Measurements from ENCODE around the gene GSTO1. TPM values are rescaled to one million over a fixed set of nuclear protein-coding genes. Genes with fewer than 3 reads are reported as not detected.

GSTO1 gene
- total RNA-seq, 3 donors from 2014 or later (not counting 1 experiment from before 2014, with no cell fraction given): 27.8 to 38.0 (median 31.5) TPM

DNA sequence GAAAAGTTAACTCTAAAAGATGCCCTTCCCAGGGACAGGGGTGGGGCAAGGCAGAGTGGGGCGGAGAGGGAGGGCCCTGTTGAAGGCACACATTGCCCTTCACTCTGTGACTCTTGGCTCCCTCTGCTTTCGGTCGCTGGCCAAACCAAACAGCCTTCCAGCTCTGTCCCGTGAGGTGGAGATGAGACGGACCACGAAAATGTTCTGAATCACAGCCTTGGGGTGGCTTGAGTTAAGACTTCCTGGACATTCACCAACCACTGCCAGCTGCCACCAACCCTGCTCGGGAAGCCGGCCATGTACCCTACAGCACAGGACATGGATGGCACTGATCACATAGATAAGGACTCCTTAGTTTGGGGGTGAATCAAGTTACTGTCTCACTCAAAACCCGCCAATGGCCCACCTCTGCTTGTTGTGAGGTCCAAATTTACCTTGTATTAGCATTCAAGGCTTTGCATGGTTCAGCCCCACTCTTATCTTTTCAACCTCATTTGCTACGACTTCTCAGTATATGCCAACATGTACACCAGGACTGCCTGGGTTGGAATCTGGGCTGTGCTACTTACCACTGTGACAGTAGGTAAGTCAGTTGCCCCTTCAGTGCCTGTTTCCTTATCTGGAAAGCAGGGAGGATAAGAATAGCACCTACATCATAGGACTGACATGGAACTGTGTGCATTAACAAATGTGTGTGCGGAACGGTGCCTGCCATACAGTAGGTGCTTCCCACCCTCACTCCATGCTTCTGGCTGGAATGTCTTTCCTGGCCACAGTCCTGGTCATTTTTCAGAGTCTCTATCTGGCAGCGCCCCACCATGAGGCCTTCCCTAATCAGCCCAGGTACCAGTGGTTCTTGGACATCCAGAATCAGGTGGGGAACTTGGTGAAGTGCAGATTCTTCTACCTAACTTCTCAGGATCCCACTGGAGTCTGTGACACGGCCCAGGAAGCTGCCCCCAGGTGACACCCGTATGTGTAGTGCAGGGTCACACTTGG, 55.6 kb downstream of the GSTO1 start:
- Histone ChIP-seq H3K27ac (ENCODE audit: low read length) (no peak overlapping the region), H3K4me1 (ENCODE audit: control insufficient read depth, insufficient read depth, low read length) (peaks cover 58% of the 10 kb centered on the region), H3K4me3 (ENCODE audit: low read length) (no peak overlapping the region), H3K36me3 (ENCODE audit: control insufficient read depth, insufficient read depth, low read length) (peaks cover 50% of the 10 kb centered on the region), H3K9me3 (ENCODE audit: control insufficient read depth, insufficient read depth, low read length) (no peaks in the 10 kb centered on the region), H3K27me3 (ENCODE audit: control insufficient read depth, insufficient read depth, low read length) (no peaks in the 10 kb centered on the region)
- Mint-ChIP-seq H3K27ac (peak overlapping the region; percentile 86 to 90), H3K36me3 (no peaks in the 10 kb centered on the region), H3K4me3 (no peak overlapping the region), H3K4me1 (peaks cover 68 to 70% of the 10 kb centered on the region in 2 donors), H3K9me3 (no peaks in the 10 kb centered on the region), H3K27me3 (ENCODE audit: low read depth in 2 of 2) (no peaks in the 10 kb centered on the region)
- ATAC-seq: no peak
- intact Hi-C loops (cut with micrococcal nuclease): loop anchor here (2.0 kb wide), 1 partner anchor 13 kb away; no protein-coding TSS in a partner anchor
- TF ChIP-seq, protein P1, sequence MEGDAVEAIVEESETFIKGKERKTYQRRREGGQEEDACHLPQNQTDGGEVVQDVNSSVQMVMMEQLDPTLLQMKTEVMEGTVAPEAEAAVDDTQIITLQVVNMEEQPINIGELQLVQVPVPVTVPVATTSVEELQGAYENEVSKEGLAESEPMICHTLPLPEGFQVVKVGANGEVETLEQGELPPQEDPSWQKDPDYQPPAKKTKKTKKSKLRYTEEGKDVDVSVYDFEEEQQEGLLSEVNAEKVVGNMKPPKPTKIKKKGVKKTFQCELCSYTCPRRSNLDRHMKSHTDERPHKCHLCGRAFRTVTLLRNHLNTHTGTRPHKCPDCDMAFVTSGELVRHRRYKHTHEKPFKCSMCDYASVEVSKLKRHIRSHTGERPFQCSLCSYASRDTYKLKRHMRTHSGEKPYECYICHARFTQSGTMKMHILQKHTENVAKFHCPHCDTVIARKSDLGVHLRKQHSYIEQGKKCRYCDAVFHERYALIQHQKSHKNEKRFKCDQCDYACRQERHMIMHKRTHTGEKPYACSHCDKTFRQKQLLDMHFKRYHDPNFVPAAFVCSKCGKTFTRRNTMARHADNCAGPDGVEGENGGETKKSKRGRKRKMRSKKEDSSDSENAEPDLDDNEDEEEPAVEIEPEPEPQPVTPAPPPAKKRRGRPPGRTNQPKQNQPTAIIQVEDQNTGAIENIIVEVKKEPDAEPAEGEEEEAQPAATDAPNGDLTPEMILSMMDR (IDR thresholded peaks at IDR 0.05): no peak
- WGBS (ENCODE audit: insufficient coverage): 94% methylated on average over 15 of the region's 15 CpGs
- peak in 1 of 2 donors; percentile 14 for DNase-seq

DNA sequence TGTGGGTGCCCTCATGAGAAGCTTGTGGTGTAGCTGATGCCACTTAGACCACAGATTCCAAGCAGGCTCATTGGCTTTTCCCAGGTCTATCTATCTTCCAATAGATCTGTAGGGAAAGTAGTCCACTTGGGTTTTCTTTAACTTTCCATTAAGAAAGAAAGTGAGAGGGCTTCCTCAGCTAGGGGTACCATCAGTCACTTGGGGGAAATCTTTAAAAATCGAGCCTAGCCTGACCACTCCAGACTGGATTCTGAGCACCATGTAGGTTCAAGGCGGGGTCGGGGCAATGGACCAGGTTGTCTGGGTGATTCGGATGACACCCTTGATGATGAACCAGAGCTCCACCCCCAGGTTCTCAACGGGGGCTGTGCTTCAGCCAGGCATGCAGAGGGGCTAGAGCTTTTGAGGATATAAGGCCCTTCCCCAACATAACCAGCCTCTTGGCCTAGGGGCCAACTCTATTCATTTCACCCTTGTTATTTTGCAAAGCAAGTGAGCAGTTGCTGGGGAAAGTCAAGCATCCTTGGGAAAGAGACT, 56.6 kb downstream of the GSTO1 start:
- Mint-ChIP-seq H3K27me3 (ENCODE audit: low read depth in 2 of 2) (no peaks in the 10 kb centered on the region), H3K4me1 (peaks cover 59 to 67% of the 10 kb centered on the region in 2 donors), H3K9me3 (no peaks in the 10 kb centered on the region), H3K4me3 (no peak overlapping the region), H3K27ac (peak overlapping the region; percentile 86 to 90), H3K36me3 (no peaks in the 10 kb centered on the region)
- Histone ChIP-seq H3K27me3 (ENCODE audit: control insufficient read depth, insufficient read depth, low read length) (no peaks in the 10 kb centered on the region), H3K4me1 (ENCODE audit: control insufficient read depth, insufficient read depth, low read length) (peaks cover 48% of the 10 kb centered on the region), H3K36me3 (ENCODE audit: control insufficient read depth, insufficient read depth, low read length) (peaks cover 58% of the 10 kb centered on the region), H3K27ac (ENCODE audit: low read length) (no peak overlapping the region), H3K9me3 (ENCODE audit: control insufficient read depth, insufficient read depth, low read length) (no peaks in the 10 kb centered on the region), H3K4me3 (ENCODE audit: low read length) (no peak overlapping the region)
- intact Hi-C loops (cut with micrococcal nuclease): no loop called here
- DNase-seq (no peak), ATAC-seq (no peak)
- TF ChIP-seq, protein P1 (IDR thresholded peaks at IDR 0.05): no peak
- WGBS (ENCODE audit: insufficient coverage): 91% methylated on average over 5 of the region's 5 CpGs

DNA sequence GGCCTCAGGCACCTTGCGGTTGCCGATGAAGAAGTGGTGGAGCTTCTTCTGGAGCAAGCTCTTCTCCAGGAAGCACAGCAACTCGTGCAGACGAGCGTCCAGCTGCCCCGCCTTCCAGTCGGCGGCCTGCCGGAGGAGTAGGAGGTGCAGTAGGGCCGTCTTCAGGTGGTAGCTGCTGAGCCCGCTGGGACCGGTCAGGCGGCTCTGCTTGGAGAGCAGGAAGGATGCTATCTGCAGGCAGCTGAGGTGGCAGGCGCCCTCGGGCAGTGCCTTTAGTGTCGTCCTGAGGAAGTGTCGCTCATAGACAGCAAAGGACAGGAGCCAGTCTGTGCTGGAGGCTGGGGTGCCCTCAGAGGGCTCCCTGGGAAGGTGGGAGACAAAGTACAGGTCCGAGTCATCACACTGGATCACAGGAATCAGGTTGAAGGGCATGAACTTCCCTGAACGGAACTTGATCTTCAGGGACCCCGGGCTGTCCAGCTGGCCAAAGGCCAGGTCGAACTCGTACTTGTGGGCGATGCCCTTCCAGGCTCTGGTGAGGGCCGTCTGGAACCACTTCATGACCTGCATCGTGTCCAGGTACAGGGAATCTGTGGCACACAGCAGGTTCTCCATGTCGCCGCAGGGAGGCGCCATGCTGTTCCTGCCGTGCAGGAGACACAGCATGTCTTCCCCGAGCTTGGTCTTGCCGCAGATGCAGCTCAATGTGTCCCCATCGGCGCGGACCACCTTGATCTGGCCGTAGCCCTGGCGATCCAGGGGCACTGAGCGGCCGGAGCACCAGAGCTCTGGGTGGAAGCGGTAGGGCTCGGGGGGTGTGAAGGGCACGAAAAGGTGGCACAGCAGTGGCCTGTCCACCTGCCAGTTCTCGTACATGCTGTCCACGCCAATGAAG, 60.1 kb downstream of the GSTO1 start:
- ATAC-seq (peak in 1 of 3 donors; percentile 4), DNase-seq (peak in 1 of 2 donors; percentile 17)
- H3K4me1 Mint-ChIP-seq: peaks cover 54 to 70% of the 10 kb centered on the region in 2 donors
- H3K27ac Mint-ChIP-seq: no peak overlapping the region
- peaks cover 57% of the 10 kb centered on the region for H3K36me3 ChIP-seq (ENCODE audit: control insufficient read depth, insufficient read depth, low read length)
- no peaks in the 10 kb centered on the region for H3K27me3 ChIP-seq (ENCODE audit: control insufficient read depth, insufficient read depth, low read length)
- peaks cover 38% of the 10 kb centered on the region for H3K4me1 ChIP-seq (ENCODE audit: control insufficient read depth, insufficient read depth, low read length)
- H3K9me3 Mint-ChIP-seq: no peaks in the 10 kb centered on the region
- TF ChIP-seq, protein P1 (IDR thresholded peaks at IDR 0.05): no peak
- intact Hi-C loops (cut with micrococcal nuclease): no loop called here
- no peak overlapping the region for H3K4me3 ChIP-seq (ENCODE audit: low read length)
- H3K9me3 ChIP-seq (ENCODE audit: control insufficient read depth, insufficient read depth, low read length): no peaks in the 10 kb centered on the region
- no peak overlapping the region for H3K4me3 Mint-ChIP-seq
- no peaks in the 10 kb centered on the region for H3K36me3 Mint-ChIP-seq
- no peak overlapping the region for H3K27ac ChIP-seq (ENCODE audit: low read length)
- 97% methylated on average over 43 of the region's 43 CpGs for WGBS (ENCODE audit: insufficient coverage)
- no peaks in the 10 kb centered on the region for H3K27me3 Mint-ChIP-seq (ENCODE audit: low read depth in 2 of 2)

Measured in natural killer cell (primary cell).